Activated B cell treated with CpG ODN at 0.5 μM for 24 hours (primary cell): Measurements from ENCODE around the gene MAPKAPK3. TPM values are rescaled to one million over a fixed set of nuclear protein-coding genes. Genes with fewer than 3 reads are reported as not detected.

ENCODE experiments used
- ATAC-seq: fragments of 200-7000 bp; cut with Tn5 transposase; one replicate; pipeline ENCODE4 v1.10.0; 2021; ENCODE audit warnings: low read depth, mild to moderate bottlenecking, moderate library complexity
- CTCF ChIA-PET: fragments of 350-600 bp; sonication (Branson Sonifier 250); formaldehyde crosslinking; loops from one replicate; lab custom pipeline; 2021; ENCODE audit warnings: antibody characterized with exemption; lab: Charles Lee
- POLR2A ChIA-PET: fragments of 350-600 bp; sonication (Branson Sonifier 250); formaldehyde crosslinking; loops from one replicate; lab custom pipeline; 2021; ENCODE audit warnings: antibody characterized with exemption; lab: Charles Lee
- DNase-seq: peaks from one replicate; pipeline ENCODE4 v3.0.0; 2022
- H3K27ac Mint-ChIP-seq: one replicate; pipeline ENCODE4 v1.8.0; 2020; ENCODE audit warnings: mixed read lengths
- H3K27me3 Mint-ChIP-seq: one replicate; pipeline ENCODE4 v1.8.0; 2021; ENCODE audit warnings: mixed read lengths
- H3K36me3 Mint-ChIP-seq: one replicate; pipeline ENCODE4 v1.8.0; 2021; ENCODE audit warnings: low read depth, mixed read lengths
- H3K4me1 Mint-ChIP-seq: one replicate; pipeline ENCODE4 v1.8.0; 2021; ENCODE audit warnings: mixed read lengths
- H3K4me3 Mint-ChIP-seq: one replicate; pipeline ENCODE4 v1.8.0; 2020; ENCODE audit warnings: mild to moderate bottlenecking, mixed read lengths
- H3K9me3 Mint-ChIP-seq: one replicate; pipeline ENCODE4 v1.8.0; 2020; ENCODE audit warnings: mixed read lengths
- intact Hi-C: fragments of 100-400 bp; cut with micrococcal nuclease; formaldehyde crosslinking; loops from one replicate; pipeline ENCODE4 v1.15.1; 2024
- total RNA-seq: library from RNA; stranded (reverse); gene quantifications from 2 replicates; pipeline ENCODE4 v1.2.3, GENCODE V29; 2022
- TF ChIP-seq, protein P1 (sequence below): fragments of 200-600 bp; IDR thresholded peaks from one replicate; pipeline ENCODE4 v1.8.0; 2022; ENCODE audit warnings: antibody characterized with exemption, mild to moderate bottlenecking

MAPKAPK3 gene
- total RNA-seq, 1 donor from 2014 or later = 18.2 TPM

DNA sequence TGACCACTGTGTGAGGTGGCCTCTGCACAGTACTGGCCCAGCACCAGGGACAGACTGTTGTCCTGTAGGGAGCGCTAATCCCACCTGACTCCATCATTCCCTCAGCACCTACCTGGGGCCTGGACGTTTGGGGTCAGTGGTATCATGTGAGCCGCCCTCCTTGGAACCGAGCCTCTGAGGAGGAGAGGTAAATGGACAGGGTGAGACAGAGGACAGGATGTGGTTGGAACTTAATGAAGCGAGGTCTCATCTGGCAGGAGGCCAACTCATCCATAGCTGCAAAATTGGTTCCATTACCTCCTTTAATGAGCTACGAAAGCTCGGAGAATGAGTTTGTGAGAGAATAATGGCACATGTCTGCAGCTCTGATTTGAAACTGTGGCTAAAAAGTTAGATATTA lies 13.9 kb downstream of the MAPKAPK3 start:
- Mint-ChIP-seq H3K27me3 (no peaks in the 10 kb centered on the region), H3K9me3 (no peaks in the 10 kb centered on the region), H3K27ac (no peak overlapping the region), H3K4me1 (peaks cover 31% of the 10 kb centered on the region), H3K36me3 (no peaks in the 10 kb centered on the region), H3K4me3 (no peak overlapping the region)
- TF ChIP-seq, protein P1, sequence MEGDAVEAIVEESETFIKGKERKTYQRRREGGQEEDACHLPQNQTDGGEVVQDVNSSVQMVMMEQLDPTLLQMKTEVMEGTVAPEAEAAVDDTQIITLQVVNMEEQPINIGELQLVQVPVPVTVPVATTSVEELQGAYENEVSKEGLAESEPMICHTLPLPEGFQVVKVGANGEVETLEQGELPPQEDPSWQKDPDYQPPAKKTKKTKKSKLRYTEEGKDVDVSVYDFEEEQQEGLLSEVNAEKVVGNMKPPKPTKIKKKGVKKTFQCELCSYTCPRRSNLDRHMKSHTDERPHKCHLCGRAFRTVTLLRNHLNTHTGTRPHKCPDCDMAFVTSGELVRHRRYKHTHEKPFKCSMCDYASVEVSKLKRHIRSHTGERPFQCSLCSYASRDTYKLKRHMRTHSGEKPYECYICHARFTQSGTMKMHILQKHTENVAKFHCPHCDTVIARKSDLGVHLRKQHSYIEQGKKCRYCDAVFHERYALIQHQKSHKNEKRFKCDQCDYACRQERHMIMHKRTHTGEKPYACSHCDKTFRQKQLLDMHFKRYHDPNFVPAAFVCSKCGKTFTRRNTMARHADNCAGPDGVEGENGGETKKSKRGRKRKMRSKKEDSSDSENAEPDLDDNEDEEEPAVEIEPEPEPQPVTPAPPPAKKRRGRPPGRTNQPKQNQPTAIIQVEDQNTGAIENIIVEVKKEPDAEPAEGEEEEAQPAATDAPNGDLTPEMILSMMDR = no peak
- ChIA-PET CTCF (interaction anchor here (2.0 kb wide), 1 partner anchor 15 kb away, joined by 10 read pairs; no protein-coding TSS in a partner anchor), POLR2A (no interaction called here)
- no peak for DNase-seq
- ATAC-seq = no peak
- intact Hi-C loops = no loop called here

DNA sequence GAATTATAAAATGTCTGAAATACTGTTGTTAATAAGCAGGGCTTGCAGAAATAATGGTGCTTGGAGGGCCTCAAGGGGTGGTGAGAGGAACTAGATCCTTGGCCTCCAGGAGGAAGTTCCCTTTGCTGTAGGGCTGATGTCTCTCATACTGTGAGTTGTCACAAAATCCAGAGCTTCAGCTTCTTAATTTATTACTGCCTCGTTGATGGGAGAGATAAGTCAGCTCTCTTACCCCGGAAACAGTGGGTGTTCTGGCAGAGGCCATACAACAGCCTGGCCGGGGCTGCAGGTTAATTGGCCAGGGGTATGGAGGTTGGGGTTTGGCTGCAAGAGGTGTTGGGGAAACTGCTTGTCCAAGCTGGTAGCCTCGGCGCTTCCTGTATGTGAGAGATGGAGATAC lies 15.5 kb downstream of the MAPKAPK3 start:
- DNase-seq (no peak), ATAC-seq (no peak)
- intact Hi-C loops = no loop called here
- H3K4me1 Mint-ChIP-seq = peaks cover 31% of the 10 kb centered on the region
- no peak overlapping the region for H3K4me3 Mint-ChIP-seq
- no peaks in the 10 kb centered on the region for H3K27me3 Mint-ChIP-seq
- TF ChIP-seq, protein P1 = no peak
- ChIA-PET CTCF (interaction anchor here (0.9 to 2.0 kb wide), 2 partner anchors 17 to 42 kb away, joined by 3 to 10 read pairs; no protein-coding TSS in a partner anchor), POLR2A (no interaction called here)
- no peak overlapping the region for H3K27ac Mint-ChIP-seq
- no peaks in the 10 kb centered on the region for H3K9me3 Mint-ChIP-seq
- H3K36me3 Mint-ChIP-seq = no peaks in the 10 kb centered on the region

DNA sequence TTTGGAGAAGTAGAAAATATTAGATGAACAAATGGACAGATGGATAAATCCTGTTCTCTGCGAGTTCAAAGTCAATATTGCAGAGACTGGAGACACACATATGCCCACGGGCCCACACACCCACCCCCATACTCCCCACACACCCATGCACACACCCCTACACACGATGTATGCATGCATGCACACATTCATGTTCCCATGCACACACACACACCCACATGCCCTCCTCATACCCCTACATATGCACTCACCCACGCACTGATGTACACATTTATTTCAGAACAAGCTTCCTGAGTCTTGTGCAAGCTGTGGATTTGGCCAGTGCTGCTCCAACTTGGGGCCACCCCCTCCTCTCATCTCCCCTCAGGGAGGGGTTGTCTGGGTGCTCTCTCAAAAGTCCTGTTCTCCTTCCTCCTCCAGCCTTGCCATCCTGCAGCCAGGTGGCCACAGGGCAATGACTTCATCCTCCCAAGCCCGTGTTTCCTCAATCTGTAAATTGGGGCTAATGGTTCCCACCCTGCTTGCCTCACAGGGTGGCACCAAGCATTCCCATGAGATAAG lies 16.4 kb downstream of the MAPKAPK3 start:
- no peak for ATAC-seq
- intact Hi-C loops = no loop called here
- no peak overlapping the region for H3K4me3 Mint-ChIP-seq

DNA sequence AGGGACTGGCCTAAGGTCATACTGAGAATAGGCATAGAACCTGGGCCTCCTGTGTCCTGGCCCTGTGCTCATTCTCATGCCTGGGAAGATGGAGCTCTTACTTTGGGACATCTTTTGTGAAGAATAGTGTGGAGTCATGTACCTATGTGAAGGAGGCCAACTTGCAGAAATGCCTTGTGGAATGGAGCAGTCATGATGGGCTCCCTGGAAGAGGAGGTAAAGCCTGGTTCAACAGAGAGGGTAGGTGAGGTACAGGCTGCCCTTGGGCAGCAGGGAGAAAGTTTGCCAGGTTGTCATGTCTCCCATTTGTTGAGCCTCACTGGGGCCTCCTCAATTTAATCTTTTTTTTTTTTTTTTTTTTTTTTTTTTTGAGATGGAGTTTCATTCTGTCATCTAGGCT lies 18.1 kb downstream of the MAPKAPK3 start:
- Mint-ChIP-seq H3K9me3 (no peaks in the 10 kb centered on the region), H3K4me3 (no peak overlapping the region), H3K36me3 (peaks cover 3% of the 10 kb centered on the region), H3K27me3 (no peaks in the 10 kb centered on the region), H3K4me1 (peaks cover 29% of the 10 kb centered on the region), H3K27ac (no peak overlapping the region)
- TF ChIP-seq, protein P1 = no peak
- CTCF ChIA-PET = no interaction called here
- intact Hi-C loops = no loop called here
- POLR2A ChIA-PET = interaction anchor here (0.6 to 0.7 kb wide), 3 partner anchors 12 to 958 kb away, joined by 3 to 13 read pairs (median 3); no protein-coding TSS in a partner anchor
- DNase-seq = no peak
- ATAC-seq = no peak

More for the DNA sequence above, 16.4 kb downstream of the MAPKAPK3 start:
- H3K27me3 Mint-ChIP-seq = no peaks in the 10 kb centered on the region
- ChIA-PET POLR2A (no interaction called here), CTCF (no interaction called here)
- no peaks in the 10 kb centered on the region for H3K36me3 Mint-ChIP-seq
- TF ChIP-seq, protein P1 = no peak
- H3K4me1 Mint-ChIP-seq = peaks cover 31% of the 10 kb centered on the region
- no peaks in the 10 kb centered on the region for H3K9me3 Mint-ChIP-seq
- H3K27ac Mint-ChIP-seq = no peak overlapping the region
- no peak for DNase-seq

DNA sequence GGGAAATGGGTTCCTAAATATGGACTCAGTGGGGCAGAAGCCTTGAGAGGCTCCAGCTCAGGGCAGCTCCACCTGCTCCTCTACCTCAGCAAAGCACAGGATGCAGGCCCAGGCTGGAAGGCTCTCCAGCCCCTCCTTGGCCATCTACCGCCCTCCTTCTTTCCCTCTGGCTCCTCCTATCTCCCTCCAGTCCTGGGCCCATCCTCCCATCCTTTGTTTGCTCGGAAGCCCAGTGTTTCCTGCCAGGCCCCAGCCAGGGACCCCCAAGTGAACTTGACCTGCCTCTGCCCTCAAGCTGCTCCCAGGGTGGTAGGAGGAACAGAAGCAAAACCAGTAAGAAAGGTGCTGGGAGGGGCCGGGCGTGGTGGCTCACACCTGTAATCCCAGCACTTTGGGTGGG lies 20.1 kb downstream of the MAPKAPK3 start:
- Mint-ChIP-seq H3K36me3 (peaks cover 20% of the 10 kb centered on the region), H3K27ac (no peak overlapping the region), H3K4me3 (no peak overlapping the region), H3K4me1 (peaks cover 17% of the 10 kb centered on the region), H3K9me3 (no peaks in the 10 kb centered on the region), H3K27me3 (no peaks in the 10 kb centered on the region)
- TF ChIP-seq, protein P1 = no peak
- DNase-seq (no peak), ATAC-seq (no peak)
- ChIA-PET CTCF (no interaction called here), POLR2A (no interaction called here)
- intact Hi-C loops = no loop called here
